Amniotic epithelial cell (primary cell): ENCODE data around the gene BEST1.
"Not testable (repeated sequence)": the region's sequence is repeated elsewhere in the genome, so short reads cannot be mapped to it uniquely, and the experiment has no call there.

Experiments used
- DNase-seq: peaks from one replicate; pipeline ENCODE4 v3.0.0-alpha.2; 2010; ENCODE audit warnings: low read depth

The BEST1 gene

DNA sequence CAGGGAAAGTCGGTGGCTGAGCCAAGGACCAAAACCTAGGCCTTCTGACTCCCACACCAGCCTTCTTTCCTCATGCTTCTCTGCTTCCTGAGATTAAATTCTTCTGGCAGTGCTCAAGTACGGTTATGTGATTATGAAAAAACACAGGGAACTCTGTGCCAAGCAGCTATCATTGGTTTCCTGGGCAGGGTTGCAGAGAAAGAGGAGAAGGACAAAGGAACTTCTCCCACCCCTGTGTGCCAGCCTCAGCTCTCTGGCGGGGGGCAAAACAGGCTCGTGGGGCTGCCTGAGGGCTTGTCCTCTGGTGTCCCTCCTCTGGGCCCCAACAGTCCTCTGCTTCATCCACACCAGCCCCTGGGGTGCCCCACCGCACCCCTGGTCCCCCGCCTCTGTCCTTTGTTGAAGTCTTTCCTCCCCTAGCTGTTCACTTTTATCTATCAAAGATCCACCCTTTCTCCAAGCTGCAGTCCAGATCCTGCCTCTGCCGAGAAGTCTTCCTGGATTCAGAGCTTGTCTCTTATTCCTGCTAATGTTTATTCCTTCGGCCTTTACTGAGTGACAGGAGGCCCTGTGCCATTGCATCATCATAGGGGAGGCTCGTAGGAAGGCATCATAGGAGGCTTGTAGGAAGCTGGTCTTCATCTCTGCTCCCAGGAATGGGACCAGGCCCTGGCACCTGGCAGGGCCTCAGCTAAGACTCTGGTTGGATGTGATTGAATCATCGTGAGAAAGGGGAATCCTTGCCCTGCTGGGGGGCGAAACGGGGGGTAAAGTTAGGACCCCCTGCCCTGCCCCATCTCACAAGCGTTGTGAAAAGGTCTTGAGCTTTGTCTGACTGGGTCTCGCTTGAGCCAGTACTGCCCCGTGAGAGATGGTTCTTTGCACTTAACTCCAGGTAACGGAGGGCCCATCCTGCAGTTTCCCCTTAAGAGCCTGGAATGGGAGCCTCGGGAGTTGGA lies 28.8 kb downstream of the BEST1 start:
- peak; percentile 93 for DNase-seq

DNA sequence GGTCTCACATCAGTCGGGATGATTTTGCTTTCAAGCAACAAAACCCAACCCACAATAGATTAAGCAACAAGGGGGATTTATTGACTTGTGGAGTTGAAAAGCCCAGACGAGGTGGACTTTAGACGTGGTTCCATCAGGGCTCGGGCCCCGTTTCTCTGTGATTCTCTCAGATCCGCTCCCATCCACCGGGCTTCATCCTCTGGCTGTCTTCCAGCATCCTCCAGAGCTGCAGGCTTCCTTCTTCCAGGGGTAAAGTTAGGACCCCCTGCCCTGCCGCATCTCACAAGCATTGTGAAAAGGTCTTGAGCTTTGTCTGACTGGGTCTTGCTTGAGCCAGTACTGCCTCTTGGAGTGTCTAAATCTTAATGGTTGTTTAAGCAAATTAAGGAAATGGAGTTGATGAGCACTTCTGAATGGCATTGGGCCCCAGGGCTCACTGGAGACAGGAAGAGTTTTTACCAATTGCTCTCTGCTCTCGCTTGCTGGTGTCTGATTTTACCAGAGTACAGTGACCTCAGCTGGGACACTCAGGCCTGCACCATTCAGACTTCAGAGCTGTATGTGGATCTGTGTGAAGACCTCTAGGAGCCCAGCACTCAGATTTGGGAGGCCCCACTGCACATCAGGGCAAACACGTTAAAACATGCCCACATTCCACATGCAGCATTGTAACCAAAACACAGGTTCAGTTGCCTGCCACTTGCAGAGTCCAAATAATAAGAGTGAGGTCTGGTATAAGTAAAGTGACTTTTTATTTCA lies 30.8 kb downstream of the BEST1 start:
- DNase-seq: no peak

DNA sequence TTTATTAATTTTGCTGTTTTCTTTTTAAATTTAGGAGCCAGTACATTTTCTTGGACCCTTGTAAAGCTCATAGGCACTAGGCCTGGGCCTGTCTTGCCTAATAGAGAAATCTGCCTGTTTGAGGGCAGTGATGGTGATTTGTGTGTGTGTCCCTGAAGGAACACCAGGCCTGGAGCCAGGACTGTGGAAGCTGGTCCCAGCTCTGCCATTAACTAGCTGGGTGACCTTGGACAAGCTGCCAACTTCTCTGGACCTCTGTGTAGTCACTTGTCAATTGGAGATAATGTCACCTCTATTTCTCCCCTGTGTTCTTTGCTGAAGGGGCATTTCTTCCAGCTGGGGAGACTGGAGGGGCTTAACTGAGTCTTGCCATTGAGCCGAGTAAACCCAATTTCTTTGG lies 33.3 kb downstream of the BEST1 start:
- no peak for DNase-seq

DNA sequence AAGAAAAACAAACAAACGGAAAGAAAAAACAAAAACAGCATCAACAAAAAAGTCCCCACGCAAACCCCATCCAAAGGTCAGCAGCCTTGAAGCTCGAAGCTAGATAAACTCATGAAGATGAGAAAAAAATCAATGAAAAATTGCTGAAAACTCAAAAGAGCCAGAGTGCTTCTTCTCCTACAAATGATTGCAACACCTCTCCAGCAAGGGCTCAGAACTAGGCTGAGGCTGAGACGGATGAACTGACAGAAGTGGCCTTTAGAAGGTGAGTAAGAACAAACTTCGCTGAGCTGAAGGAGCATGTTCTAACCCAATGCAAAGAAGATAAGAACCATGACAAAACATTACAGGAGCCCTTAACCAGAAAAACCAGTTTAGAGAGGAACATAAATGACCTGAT lies 35.7 kb downstream of the BEST1 start:
- DNase-seq: peak; percentile 71

DNA sequence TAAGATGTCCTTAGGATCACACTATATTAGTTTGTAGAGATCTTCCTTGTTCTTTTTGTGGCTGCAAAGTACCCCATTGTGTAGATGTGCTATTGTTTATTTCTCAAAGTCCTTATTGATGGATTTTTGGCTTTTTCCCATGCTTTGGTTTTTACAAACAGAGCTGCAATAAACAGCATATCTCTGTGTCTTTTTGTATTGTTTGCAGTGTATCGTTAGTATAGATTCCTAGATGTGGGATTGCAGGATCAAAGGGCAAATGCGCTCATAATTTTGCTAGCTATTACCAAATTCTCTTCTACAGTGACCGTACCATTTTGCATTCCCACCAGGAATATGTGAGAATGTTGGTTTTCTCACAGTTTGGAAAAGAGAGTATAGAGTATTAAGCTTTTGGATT lies 44.8 kb downstream of the BEST1 start:
- no peak for DNase-seq

DNA sequence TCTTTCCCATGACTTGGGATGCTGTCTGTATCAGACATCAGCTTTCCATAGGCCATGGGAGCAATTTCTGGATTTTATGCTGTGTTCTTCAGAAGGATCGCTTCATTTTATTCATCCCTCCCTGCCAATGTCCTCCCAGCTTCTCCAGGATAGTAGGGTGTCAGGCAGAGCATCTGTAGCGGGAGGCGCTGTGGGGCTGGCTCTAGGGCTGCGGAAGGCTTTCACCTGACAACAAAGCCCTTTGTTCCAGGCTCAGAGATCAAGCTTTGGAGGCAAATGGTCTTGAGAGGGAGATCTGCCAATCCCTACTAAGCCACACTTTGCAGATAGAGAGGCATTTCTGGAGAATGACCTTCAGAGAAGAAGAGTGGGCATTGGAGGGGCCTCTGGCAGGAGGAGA lies 46.8 kb downstream of the BEST1 start:
- no peak for DNase-seq

DNA sequence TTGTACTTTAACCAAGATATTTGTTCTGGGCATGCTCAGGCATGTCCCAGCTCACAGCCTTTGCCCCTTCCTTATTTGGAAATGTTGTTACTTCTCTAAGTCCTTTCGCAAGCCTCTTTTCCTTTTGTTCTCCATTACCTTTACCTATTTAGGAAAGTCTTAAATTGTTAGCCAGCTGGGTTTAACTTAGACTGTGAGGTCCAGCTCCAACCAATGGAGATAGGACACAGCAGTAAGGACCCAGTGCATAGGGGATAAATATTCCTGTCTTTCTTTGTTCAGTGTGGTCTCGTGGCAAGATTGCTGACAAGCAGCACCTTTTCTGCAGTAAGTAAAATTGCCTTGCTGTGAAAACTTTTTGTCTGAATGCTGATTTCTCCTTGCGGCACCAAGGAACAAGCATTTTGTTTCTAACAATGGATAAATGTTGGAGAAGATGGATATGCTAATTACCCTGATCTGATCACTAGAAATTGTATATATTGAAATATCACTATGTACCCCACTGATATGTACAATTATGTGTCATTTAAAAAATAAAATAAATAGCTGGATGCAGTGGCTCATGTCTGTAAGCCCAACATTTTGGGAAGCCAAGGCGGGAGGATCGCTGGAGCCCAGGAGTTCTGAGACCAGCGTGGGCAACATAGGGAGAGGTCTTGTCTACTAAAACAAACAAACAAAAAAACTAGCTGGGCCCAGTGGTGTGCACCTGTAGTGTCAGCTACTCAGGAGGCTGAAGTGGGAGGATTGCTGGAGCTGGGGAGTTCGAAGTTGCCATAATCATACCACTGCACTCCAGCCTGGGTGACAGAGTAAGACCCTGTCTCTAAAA lies 49.2 kb downstream of the BEST1 start:
- peak; percentile 34 for DNase-seq

DNA sequence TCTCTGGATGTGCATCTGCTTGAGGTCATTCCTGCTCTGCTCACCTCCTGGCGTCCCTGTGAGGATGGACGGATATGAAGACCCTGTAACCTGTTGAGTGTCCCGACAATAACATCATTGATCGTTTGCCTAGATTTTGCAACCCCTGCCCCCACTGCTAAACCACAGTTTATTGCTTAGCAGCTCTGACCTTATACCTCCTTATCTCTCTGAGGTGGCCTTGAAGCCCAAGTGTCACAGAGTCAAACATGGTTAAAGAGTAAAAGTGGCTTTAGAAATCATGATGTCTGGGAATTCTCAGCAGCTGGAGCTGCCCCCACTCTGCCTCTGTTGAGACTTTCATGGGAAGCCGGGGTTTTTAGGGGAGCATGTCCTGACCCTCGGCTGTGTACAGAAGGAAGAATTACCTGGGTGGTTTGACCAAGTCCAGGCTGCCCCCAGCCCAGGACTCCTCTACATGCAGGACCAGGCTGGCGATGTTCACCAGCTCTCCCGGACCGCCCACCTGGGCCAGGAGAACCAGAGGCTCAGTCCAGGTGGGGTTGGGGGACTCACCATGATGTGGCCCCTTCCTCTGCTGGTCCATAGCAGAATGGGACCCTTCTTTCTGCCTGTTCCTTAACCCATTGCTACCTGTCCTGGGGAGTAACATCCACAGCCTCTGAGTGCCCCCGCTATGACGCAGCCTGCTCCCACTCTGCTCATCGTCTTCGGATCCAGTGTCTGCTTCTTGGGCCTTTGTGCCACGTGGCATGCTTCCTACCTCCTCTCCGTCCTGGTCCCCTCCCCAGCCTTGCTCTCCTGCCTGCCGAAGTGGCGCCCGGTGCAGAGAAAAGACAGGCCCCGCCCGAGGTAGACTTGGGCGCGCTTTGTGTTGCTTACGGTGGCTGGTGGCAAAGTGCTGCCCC lies 50.6 kb downstream of the BEST1 start:
- DNase-seq: no peak

DNA sequence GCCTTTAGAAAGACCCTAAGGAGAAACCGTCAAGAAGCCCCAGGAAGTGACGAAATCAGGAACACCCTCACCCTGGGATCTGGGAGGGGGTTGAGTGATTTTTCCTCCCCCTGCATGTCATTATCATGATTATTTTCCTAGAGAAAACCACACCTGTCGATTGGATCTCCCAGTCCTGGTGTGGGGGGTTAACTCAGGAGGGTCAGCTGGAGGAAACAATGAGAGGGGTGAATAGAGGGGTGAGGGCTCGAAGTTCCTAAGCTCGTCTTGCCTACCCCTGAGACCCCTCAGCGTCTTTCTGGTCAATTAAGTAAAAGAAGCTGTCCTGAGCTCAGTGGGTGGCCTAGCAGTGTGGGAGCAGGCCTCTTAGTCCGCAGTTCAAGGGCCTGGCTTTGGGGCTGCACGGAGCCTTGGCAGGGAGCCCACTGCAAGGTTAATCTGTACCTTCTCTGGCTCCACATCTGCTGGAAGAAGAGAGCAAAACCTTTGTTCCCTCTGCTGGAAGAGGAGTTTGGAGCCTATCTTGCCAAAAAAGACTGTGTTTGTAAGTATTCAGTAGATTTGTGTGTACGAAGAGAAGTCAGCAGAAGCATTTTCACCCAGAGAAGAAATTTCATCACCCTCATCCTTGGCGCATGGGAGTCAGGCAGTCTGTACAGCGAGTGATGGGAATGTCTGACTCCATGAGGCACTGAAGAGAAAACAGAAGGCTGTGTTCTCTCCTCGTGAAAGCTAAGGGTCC lies 51.5 kb downstream of the BEST1 start:
- peak; percentile 67 for DNase-seq

DNA sequence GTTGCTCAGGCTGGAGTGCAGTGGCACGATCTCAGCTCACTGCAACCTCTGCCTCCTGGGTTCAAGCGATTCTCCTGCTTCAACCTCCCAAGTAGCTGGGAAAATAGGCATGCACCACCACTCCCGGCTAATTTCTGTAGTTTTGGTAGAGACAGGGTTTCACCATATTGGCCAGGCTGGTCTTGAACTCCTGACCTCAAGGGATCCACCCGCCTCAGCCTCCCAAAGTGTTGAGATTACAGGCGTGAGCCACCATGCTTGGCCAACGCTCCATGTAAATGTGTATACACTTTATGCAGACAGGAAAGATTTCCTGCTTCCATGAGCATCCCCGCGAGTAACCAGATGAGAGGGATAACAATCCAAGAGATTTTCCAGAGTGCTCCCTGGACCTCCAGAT lies 52.1 kb downstream of the BEST1 start:
- DNase-seq: not testable (repeated sequence)

DNA sequence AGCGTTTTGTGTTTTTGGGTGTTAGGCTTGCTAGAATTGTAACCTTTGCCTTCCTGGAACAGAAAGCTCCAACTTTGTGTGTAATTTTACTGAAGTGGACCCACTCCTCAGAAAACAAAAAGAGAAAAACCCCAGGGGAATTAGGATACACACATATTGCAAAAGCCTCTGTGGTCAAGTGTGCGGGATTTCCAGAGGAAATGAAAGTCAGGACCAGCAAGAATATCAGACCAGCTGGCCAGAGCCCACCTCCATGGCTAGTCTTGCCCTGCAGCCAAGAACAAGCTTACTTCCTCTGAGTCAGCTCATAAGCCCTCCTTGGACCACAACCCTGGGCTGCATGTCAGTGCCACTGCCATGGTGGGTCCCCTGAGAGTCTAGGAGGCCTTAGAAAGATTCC lies 54.3 kb downstream of the BEST1 start:
- peak; percentile 69 for DNase-seq

DNA sequence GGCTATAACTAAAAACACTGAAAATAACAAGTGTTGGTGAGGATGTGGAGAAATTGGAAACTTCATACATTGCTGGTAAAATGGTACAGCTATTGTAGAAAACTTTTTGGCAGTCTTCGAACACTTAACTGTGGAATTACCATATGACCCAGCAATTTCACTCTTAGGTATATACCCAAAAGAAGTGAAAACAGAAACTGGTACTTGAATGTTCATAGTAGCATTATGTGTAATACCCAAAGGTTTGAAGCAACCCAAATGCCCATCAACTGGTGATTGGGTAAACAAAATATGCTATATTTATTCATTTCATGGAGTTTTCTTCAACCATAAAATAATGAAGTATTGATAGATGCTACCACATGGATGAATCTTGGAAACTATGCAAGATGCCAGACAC lies 58.0 kb downstream of the BEST1 start:
- DNase-seq: no peak

DNA sequence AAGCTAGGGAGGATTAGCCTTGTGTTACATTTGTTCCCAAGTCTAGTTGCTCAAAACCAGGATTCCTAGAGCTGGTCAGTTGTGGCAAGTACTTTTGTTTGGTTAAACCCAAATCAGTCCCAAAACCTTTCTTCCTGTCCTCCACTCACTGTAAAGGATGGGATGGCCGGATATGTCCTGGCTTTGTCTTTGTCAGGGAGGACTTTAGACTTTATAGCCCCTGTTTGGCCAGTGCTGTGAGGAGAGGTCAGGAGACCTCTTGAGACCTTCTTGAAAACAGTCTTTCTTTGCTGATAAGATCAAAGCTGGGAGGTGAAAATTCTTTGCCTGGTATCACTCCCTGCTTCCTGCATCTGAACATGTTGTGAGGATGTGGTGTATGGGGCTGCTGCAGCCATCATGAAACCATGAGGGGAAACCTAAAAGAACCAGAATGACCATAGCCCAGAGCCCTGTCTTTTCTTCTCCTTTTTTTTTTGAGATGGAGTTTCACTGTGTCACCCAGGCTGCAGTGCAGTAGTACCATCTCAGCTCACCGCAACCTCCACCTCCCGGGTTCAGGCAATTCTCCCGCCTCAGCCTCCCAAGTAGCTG lies 60.9 kb downstream of the BEST1 start:
- no peak for DNase-seq

DNA sequence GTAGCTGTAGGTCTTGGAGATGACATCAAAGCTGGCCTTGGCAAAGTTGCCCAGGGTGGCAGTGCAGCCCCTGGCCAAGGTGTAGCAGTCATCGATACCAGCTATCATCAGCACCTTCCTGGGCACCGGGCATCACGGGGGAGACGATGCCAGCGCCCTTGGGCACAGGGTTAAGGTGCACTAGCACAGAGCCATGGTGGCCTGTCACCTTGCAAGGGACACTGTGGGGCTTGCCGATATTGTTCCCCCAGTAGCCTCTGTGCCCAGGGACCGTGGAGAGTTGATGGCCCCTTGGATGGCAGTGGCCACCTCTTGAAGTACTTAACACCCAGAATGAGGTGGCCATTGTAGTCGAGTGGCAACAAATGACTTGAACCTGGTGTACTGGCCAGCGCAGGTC lies 61.7 kb downstream of the BEST1 start:
- DNase-seq: no peak

DNA sequence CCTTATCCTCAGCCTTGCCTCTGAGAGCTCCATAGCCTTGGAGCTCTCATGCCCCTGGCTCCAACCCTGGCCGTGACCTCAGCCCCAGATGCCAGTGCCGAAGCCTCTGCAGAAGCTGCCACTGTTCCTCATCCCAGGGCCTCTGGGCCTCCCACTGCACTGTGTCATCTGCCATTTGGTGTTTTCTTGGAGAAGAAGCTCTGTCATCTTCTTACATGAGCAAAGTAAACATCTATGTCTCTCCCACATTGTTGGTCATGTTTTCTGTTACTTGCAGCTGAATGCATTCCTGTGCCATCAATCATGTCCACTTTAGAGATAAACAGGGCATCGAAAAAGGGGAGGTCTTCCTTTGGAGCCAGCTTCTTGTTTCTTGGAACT lies 62.3 kb downstream of the BEST1 start:
- peak; percentile 80 for DNase-seq

DNA sequence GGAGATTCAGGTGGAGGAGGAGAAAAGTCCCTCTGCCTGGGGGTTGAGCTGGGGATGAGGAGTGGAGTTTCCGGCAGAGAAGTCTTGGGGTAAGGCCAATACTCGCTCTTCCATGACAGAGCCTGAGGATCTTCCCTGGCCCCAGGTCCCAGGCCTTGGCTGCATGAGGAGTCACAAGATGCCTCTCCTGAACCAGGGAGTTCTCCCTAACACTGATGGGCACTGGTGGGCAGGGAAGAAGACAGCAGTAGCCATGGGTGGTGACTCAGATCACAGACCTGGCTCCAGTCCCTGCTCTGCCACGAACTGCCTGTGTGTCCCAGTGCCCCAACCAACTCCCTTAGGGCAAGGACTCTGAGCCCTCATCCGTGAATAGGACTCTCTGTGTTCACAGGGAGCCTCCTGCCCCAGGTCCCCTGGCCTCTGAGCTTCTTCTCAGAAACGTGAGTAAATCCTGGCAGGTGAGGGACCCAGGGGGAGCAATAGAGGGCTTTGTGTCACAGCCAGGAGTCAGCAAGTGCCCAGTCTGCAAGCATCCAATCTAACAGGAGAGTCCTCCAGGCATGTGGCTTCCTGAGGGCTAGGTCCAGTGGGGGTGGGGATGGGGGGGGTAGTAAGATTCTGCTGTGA lies 62.8 kb downstream of the BEST1 start:
- no peak for DNase-seq
